Activated naive CD4-positive, alpha-beta T cell treated with anti-CD3 and anti-CD28 coated beads, Interleukin-2, amount 50 U/mL, for 24 hours (primary cell): Measurements from ENCODE around the gene NOL9.

Source experiments
- H3K27ac Mint-ChIP-seq: one replicate; pipeline ENCODE4 v1.8.0; 2021; ENCODE audit warnings: mild to moderate bottlenecking, mixed read lengths
- H3K27me3 Mint-ChIP-seq: one replicate; pipeline ENCODE4 v1.8.0; 2021; ENCODE audit warnings: mixed read lengths
- H3K36me3 Mint-ChIP-seq: one replicate; pipeline ENCODE4 v1.8.0; 2021; ENCODE audit warnings: mixed read lengths
- H3K4me1 Mint-ChIP-seq: one replicate; pipeline ENCODE4 v1.8.0; 2021; ENCODE audit warnings: mixed read lengths
- H3K4me3 Mint-ChIP-seq: one replicate; pipeline ENCODE4 v1.8.0; 2021; ENCODE audit warnings: mild to moderate bottlenecking, mixed read lengths
- H3K9me3 Mint-ChIP-seq: one replicate; pipeline ENCODE4 v1.8.0; 2021; ENCODE audit warnings: mixed read lengths

Gene NOL9

DNA sequence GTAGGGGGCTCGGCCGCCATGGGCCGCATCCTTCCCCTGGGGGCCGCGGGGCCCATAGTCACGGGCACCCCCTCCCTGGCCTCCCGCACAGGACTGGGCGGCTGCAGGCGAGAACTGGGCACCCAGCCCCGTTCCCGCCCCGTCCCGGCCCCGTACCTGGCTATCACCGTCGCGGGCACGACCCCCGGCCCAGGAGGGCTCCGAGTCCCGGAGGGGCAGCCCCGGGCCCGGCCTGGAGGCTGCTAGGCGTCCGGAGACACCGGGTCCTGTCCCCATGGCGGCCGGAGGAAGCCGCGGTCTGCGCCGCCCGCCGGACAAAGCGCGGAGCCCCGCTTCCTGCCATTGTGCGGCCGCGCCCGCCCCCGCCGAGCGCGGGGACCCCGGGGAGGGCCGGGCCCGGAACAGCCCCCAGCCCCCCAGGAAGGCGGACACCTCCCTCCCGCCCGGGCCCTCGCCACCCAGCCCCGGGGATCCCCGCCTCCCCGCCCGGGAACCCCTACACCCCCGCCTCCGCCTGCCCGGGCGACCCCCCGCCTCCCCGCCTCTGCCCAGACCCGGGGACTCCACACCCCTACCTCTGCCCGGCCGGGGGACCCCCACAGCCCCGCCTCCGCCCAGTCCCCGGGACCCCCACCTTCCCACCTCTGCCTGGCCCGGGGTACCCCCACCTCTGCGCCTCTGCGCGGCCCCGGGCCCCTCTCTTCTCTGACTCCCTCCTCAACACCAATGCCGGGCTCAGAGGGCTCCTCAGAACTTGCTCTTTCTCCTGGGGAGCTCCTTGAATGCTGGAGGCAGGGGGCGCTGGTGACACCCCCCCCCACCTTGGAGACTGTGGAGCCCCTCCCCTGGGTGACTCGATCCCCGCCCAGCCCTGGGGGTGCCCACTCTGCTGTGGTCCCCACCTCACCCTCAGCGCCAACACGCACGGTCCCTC, 68.9 kb downstream of the NOL9 start:
- Mint-ChIP-seq H3K27ac (no peak overlapping the region), H3K9me3 (no peaks in the 10 kb centered on the region), H3K4me1 (peaks cover 10% of the 10 kb centered on the region), H3K27me3 (peaks cover 5% of the 10 kb centered on the region), H3K4me3 (peak overlapping the region; percentile 11), H3K36me3 (no peaks in the 10 kb centered on the region)

- Mint-ChIP-seq H3K4me1 (peaks cover 10% of the 10 kb centered on the region), H3K9me3 (no peaks in the 10 kb centered on the region), H3K27ac (no peak overlapping the region), H3K4me3 (peak overlapping the region; percentile 11), H3K27me3 (peaks cover 5% of the 10 kb centered on the region), H3K36me3 (no peaks in the 10 kb centered on the region)
Observed at GRCh38 chr1:6484826-6485167, 69.5 kb downstream of the NOL9 start.

DNA sequence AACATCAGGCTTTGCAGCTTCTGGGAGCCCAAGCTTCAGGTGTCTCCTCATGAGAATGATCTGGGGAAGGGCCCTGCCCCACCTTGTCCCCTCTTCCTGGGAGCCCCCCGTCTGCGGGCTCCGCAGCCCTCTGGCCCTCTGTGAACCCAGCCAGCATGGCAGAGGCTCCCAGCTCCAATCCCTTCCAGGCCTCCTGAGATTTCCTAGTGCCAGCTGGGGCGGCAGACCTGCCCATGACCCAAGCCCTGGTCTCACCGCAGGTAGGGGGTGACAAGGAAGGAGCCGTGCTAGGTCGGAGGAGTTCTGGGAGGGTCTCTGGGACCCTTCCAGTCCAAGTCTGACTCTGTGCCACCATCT, 70.6 kb downstream of the NOL9 start:
- Mint-ChIP-seq H3K9me3 (no peaks in the 10 kb centered on the region), H3K4me1 (peaks cover 10% of the 10 kb centered on the region), H3K27me3 (peaks cover 5% of the 10 kb centered on the region), H3K4me3 (peak overlapping the region; percentile 15), H3K36me3 (no peaks in the 10 kb centered on the region), H3K27ac (no peak overlapping the region)

DNA sequence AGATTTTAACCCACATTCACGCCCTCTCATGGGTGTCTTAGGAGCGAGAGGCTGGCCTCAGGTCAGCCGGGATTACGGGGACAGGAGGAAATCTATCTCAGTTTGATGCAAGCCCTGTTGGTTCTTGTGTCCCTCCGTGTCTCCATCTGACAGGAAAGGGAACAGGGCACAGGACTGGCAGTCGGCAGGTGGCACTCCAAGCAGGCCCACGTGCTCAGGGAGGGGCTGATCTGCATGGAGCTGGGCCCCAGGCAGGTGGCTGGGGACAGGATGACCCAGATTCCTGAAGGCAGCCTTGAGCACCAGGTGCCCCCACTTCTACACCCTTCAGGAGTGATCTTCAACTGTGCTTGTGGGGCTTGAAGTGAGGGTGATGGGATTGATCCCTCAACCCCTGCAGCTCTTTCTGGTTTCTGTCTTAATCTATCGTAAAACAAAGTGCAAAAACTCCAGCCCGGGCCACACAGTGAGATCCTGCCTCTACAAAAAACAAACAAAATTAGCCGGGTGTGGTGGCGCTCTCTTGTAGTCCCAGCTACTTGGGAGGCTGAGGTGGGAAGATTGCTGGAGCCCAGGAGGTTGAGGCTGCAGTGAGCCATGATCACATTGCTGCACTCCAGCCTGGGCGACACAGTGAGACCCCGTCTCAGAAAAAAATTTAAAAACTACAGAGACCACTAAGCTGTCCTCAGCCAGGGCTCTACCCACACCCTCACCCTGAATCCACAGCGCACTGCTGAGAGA, 71.1 kb downstream of the NOL9 start:
- Mint-ChIP-seq H3K9me3 (no peaks in the 10 kb centered on the region), H3K4me1 (peaks cover 10% of the 10 kb centered on the region), H3K36me3 (no peaks in the 10 kb centered on the region)

DNA sequence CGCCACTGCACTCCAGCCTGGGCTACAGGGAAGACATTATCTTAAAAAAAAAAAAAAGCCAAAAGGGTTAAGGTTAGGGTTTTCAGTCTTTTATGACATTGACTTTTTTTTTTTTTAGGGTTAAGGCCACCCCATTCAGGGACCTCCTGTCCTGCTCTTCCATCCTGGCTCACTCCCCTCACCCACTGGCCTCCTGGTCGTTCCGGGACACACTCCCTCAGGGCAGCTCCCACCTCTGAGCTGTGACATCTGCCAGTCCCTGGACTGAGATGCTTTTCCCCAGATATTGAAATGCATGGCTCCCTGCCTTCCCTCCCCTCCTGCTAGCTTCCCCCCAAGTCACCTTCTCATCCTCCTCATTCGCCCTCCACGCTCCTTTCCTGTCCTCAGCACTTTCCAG, 72.5 kb downstream of the NOL9 start:
- H3K9me3 Mint-ChIP-seq = no peaks in the 10 kb centered on the region
- no peak overlapping the region for H3K27ac Mint-ChIP-seq
- no peaks in the 10 kb centered on the region for H3K36me3 Mint-ChIP-seq
- peaks cover 5% of the 10 kb centered on the region for H3K27me3 Mint-ChIP-seq
- peaks cover 7% of the 10 kb centered on the region for H3K4me1 Mint-ChIP-seq
- H3K4me3 Mint-ChIP-seq = no peak overlapping the region

More for the DNA sequence above, 71.1 kb downstream of the NOL9 start:
- H3K4me3 Mint-ChIP-seq = no peak overlapping the region
- no peak overlapping the region for H3K27ac Mint-ChIP-seq
- H3K27me3 Mint-ChIP-seq = peaks cover 5% of the 10 kb centered on the region

GRCh38 chr1:6477039-6477820, 77.1 kb downstream of the NOL9 start:
- Mint-ChIP-seq H3K27me3 (no peaks in the 10 kb centered on the region), H3K4me3 (no peak overlapping the region), H3K9me3 (no peaks in the 10 kb centered on the region), H3K36me3 (no peaks in the 10 kb centered on the region), H3K27ac (peak overlapping the region; percentile 35), H3K4me1 (peaks cover 7% of the 10 kb centered on the region)

- H3K4me3 Mint-ChIP-seq = no peak overlapping the region
- H3K4me1 Mint-ChIP-seq = peaks cover 7% of the 10 kb centered on the region
Observed at GRCh38 chr1:6476483-6476882, 77.8 kb downstream of the NOL9 start.

GRCh38 chr1:6475381-6476133, 78.8 kb downstream of the NOL9 start:
- Mint-ChIP-seq H3K4me1 (peaks cover 7% of the 10 kb centered on the region), H3K27ac (no peak overlapping the region), H3K9me3 (no peaks in the 10 kb centered on the region), H3K36me3 (no peaks in the 10 kb centered on the region), H3K4me3 (no peak overlapping the region), H3K27me3 (no peaks in the 10 kb centered on the region)

More at GRCh38 chr1:6476483-6476882, 77.8 kb downstream of the NOL9 start:
- H3K36me3 Mint-ChIP-seq = no peaks in the 10 kb centered on the region
- no peak overlapping the region for H3K27ac Mint-ChIP-seq
- no peaks in the 10 kb centered on the region for H3K27me3 Mint-ChIP-seq
- H3K9me3 Mint-ChIP-seq = no peaks in the 10 kb centered on the region

DNA sequence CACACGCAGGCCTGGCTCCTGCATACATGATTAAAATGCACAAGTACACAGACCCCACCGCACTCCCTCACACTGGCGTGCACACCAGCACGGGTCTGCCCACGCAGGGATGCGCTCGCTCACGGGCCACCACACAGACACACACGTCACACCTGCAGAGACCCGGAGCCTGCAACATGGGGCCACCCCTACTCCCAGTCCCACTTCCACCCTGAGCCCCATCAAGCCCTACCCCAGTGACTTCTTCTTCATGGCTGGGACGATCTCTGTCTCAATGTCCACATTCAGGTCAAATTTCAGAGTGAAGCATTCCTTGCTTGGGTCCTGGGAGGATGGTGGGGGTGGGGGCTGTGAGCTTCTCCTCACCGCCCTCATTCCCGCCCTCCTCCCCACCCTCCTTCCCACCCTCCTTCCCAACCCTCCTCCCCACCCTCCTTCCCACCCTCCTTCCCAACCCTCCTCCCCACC, 79.5 kb downstream of the NOL9 start:
- no peaks in the 10 kb centered on the region for H3K36me3 Mint-ChIP-seq
- peaks cover 7% of the 10 kb centered on the region for H3K4me1 Mint-ChIP-seq
- no peak overlapping the region for H3K4me3 Mint-ChIP-seq
- H3K27me3 Mint-ChIP-seq = no peaks in the 10 kb centered on the region
- no peak overlapping the region for H3K27ac Mint-ChIP-seq
- H3K9me3 Mint-ChIP-seq = no peaks in the 10 kb centered on the region

GRCh38 chr1:6473974-6474814, 80.1 kb downstream of the NOL9 start:
- Mint-ChIP-seq H3K9me3 (no peaks in the 10 kb centered on the region), H3K4me3 (no peak overlapping the region), H3K4me1 (peaks cover 7% of the 10 kb centered on the region), H3K36me3 (no peaks in the 10 kb centered on the region), H3K27ac (no peak overlapping the region), H3K27me3 (no peaks in the 10 kb centered on the region)

DNA sequence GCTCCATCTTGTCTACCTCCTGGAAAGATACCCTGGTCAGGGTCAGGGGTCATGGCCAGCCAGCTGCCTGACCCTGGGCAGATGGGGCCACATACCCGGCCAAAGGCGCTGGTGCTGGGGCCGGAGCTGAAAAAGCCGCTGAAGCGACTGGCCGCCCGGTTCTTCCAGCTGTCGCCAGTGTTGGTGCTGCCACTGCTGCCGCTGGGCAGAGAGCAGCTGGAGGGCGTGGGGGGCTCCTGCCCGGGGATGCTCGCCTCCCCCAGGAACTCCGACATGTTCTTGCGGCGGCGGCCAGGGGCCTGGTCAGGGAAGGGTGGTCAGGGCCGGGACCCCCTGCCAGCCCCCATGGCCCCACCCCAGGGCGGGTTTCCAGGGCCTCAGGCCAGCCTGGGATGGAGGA, 81.2 kb downstream of the NOL9 start:
- H3K4me1 Mint-ChIP-seq = peaks cover 7% of the 10 kb centered on the region
- H3K9me3 Mint-ChIP-seq = no peaks in the 10 kb centered on the region
- H3K27me3 Mint-ChIP-seq = no peaks in the 10 kb centered on the region
- no peak overlapping the region for H3K4me3 Mint-ChIP-seq
- no peaks in the 10 kb centered on the region for H3K36me3 Mint-ChIP-seq
- H3K27ac Mint-ChIP-seq = peak overlapping the region; percentile 51

GRCh38 chr1:6472391-6472790, 81.9 kb downstream of the NOL9 start:
- H3K27me3 Mint-ChIP-seq = no peaks in the 10 kb centered on the region
- H3K36me3 Mint-ChIP-seq = no peaks in the 10 kb centered on the region
- H3K27ac Mint-ChIP-seq = no peak overlapping the region
- H3K9me3 Mint-ChIP-seq = no peaks in the 10 kb centered on the region
- H3K4me3 Mint-ChIP-seq = no peak overlapping the region
- H3K4me1 Mint-ChIP-seq = peaks cover 7% of the 10 kb centered on the region

DNA sequence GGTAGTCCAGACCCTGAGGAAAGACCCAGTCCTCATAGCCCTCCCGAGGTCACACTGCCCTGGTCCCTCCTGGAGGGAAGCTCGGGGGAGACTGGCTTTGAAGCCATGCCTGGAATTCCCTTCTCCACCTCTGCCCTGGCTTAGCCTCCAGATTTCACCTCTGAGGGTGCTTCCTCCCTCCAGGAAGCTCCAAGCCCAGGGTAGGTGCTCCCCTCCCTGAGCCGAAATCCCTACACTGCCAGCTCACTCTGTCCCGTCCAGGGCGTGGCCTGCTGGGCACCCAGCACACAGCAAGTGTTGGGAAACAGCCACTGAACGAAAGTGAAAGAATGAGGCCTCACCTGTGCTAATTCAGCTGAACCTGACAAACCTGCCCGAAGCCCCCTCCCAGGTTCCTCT, 82.3 kb downstream of the NOL9 start:
- H3K27me3 Mint-ChIP-seq = no peaks in the 10 kb centered on the region
- no peak overlapping the region for H3K27ac Mint-ChIP-seq
- no peaks in the 10 kb centered on the region for H3K9me3 Mint-ChIP-seq
- H3K4me1 Mint-ChIP-seq = peaks cover 9% of the 10 kb centered on the region
- no peaks in the 10 kb centered on the region for H3K36me3 Mint-ChIP-seq
- no peak overlapping the region for H3K4me3 Mint-ChIP-seq
